Mesenchymal stem cell (in vitro differentiated cells and primary cell): Measurements from ENCODE around the gene SLC26A8.
A peak's percentile ranks its signal among the peaks of the same experiment; 100 is the strongest.

Source experiments
- DNase-seq: peaks from one replicate; pipeline ENCODE4 v3.0.0-alpha.2; 2013
- H2AFZ ChIP-seq: one replicate; pipeline ENCODE4 v1.6.1; 2013; ENCODE audit warnings: low read depth, mild to moderate bottlenecking, control low read depth, inconsistent platforms, low read length, moderate library complexity
- H2AK5ac ChIP-seq: 2 replicates; pipeline ENCODE4 v1.6.1; 2013; ENCODE audit warnings: low read length, moderate library complexity, mild to moderate bottlenecking, inconsistent platforms; ENCODE audit not compliant: severe bottlenecking
- H2BK120ac ChIP-seq: one replicate; pipeline ENCODE4 v1.6.1; 2013; ENCODE audit warnings: low read depth, mild to moderate bottlenecking, inconsistent platforms, low read length, moderate library complexity
- H2BK12ac ChIP-seq, 2 experiments: one replicate each; pipeline ENCODE4 v1.6.1; 2013; ENCODE audit warnings: inconsistent platforms in 2 of 2, low read length in 2 of 2, mild to moderate bottlenecking in 2 of 2, moderate library complexity in 2 of 2, control low read depth in 1 of 2
- H2BK15ac ChIP-seq: one replicate; pipeline ENCODE4 v1.6.1; 2013; ENCODE audit warnings: mild to moderate bottlenecking, low read depth, inconsistent platforms; ENCODE audit not compliant: poor library complexity, severe bottlenecking
- H2BK5ac ChIP-seq: 2 replicates; pipeline ENCODE4 v1.6.1; 2013; ENCODE audit warnings: low read depth, mild to moderate bottlenecking, low read length, control low read depth, inconsistent platforms; ENCODE audit not compliant: poor library complexity, severe bottlenecking
- H3K14ac ChIP-seq, 2 experiments: one replicate each; pipeline ENCODE4 v1.6.1; 2013; ENCODE audit warnings: inconsistent platforms in 2 of 2, low read length in 2 of 2, control low read depth in 1 of 2, mild to moderate bottlenecking in 1 of 2, moderate library complexity in 1 of 2
- H3K18ac ChIP-seq, 2 experiments: one replicate each; pipeline ENCODE4 v1.6.1; 2013; ENCODE audit warnings: inconsistent platforms in 2 of 2, low read length in 2 of 2, control low read depth in 1 of 2, low read depth in 1 of 2, mild to moderate bottlenecking in 1 of 2
- H3K23ac ChIP-seq, 2 experiments: one replicate each; pipeline ENCODE4 v1.6.1; 2013; ENCODE audit warnings: inconsistent platforms in 2 of 2, low read length in 2 of 2, mild to moderate bottlenecking in 2 of 2, moderate library complexity in 2 of 2, control low read depth in 1 of 2
- H3K27ac ChIP-seq: 2 replicates; pipeline ENCODE4 v1.5.1; 2013; ENCODE audit warnings: mild to moderate bottlenecking, moderate library complexity, low read length, control low read depth, inconsistent platforms; ENCODE audit not compliant: poor library complexity, severe bottlenecking
- H3K27me3 ChIP-seq, 2 experiments: 2 replicates each; pipeline versions ENCODE4 v1.6.1 to v1.7.0; 2013; ENCODE audit warnings: low read length in 2 of 2, mild to moderate bottlenecking in 2 of 2, moderate library complexity in 2 of 2, control low read depth in 1 of 2, inconsistent platforms in 1 of 2; ENCODE audit not compliant: control insufficient read depth in 1 of 2, insufficient read depth in 1 of 2
- H3K36me3 ChIP-seq, 2 experiments: 2 replicates each; pipeline versions ENCODE4 v1.6.1 to v1.7.0; 2013; ENCODE audit warnings: low read length in 2 of 2, control low read depth in 1 of 2, inconsistent platforms in 1 of 2, low read depth in 1 of 2, mild to moderate bottlenecking in 1 of 2; ENCODE audit not compliant: insufficient read depth in 2 of 2, control insufficient read depth in 1 of 2
- H3K4ac ChIP-seq, 2 experiments: one replicate each; pipeline ENCODE4 v1.6.1; 2013; ENCODE audit warnings: inconsistent platforms in 2 of 2, low read length in 2 of 2, mild to moderate bottlenecking in 2 of 2, moderate library complexity in 2 of 2, control low read depth in 1 of 2, low read depth in 1 of 2
- H3K4me1 ChIP-seq: 2 replicates; pipeline ENCODE4 v1.6.1; 2013; ENCODE audit warnings: low read depth, low read length, control low read depth; ENCODE audit not compliant: control insufficient read depth, insufficient read depth
- H3K4me2 ChIP-seq: 2 replicates; pipeline ENCODE4 v1.6.1; 2013; ENCODE audit warnings: low read length, mild to moderate bottlenecking, inconsistent platforms; ENCODE audit not compliant: poor library complexity, severe bottlenecking
- H3K4me3 ChIP-seq, 2 experiments: 2 replicates each; pipeline versions ENCODE4 v1.5.1 to v1.7.0; 2013; ENCODE audit warnings: low read length in 2 of 2, mild to moderate bottlenecking in 2 of 2, control low read depth in 1 of 2, low read depth in 1 of 2; ENCODE audit not compliant: insufficient read depth in 1 of 2
- H3K79me1 ChIP-seq: replicated peaks from 2 replicates; pipeline ENCODE4 v1.6.1; 2013; ENCODE audit warnings: mild to moderate bottlenecking, control low read depth, low read length, inconsistent platforms; ENCODE audit not compliant: poor library complexity, severe bottlenecking
- H3K9ac ChIP-seq: 2 replicates; pipeline ENCODE4 v1.7.0; 2013; ENCODE audit warnings: mild to moderate bottlenecking, low read length, moderate library complexity
- H3K9me3 ChIP-seq: 2 replicates; pipeline ENCODE4 v1.7.0; 2013; ENCODE audit warnings: mild to moderate bottlenecking, low read length; ENCODE audit not compliant: control insufficient read depth
- H4K8ac ChIP-seq: one replicate; pipeline ENCODE4 v1.6.1; 2013; ENCODE audit warnings: inconsistent platforms, mild to moderate bottlenecking, low read length, moderate library complexity
- H4K91ac ChIP-seq: one replicate; pipeline ENCODE4 v1.6.1; 2013; ENCODE audit warnings: mild to moderate bottlenecking, low read length, inconsistent platforms
- WGBS: methylation state at CpG from one replicate; pipeline ENCODE4 v1.1.7; 2013; ENCODE audit warnings: mixed read lengths; 5-methylcytosine and 5-hydroxymethylcytosine counted together

The SLC26A8 gene

GRCh38 chr6:36032261-36032660, 7.8 kb upstream of the SLC26A8 start:
- Histone ChIP-seq H3K18ac (no peak overlapping the region), H2BK12ac (no peak overlapping the region), H3K9me3 (no peaks in the 10 kb centered on the region), H3K14ac (no peak overlapping the region), H3K79me1 (no peaks in the 10 kb centered on the region), H2BK5ac (no peak overlapping the region), H2BK120ac (no peak overlapping the region), H3K27me3 (no peaks in the 10 kb centered on the region), H3K4me2 (no peak overlapping the region), H3K36me3 (peaks cover 0 to under 1% of the 10 kb centered on the region in 2 experiments), H3K4me1 (peaks cover 1% of the 10 kb centered on the region), H4K8ac (no peak overlapping the region), H4K91ac (no peak overlapping the region), H3K9ac (no peak overlapping the region), H3K4me3 (no peak overlapping the region), H2AFZ (no peak overlapping the region), H3K27ac (no peak overlapping the region), H2AK5ac (no peak overlapping the region), H2BK15ac (no peak overlapping the region), H3K4ac (no peak overlapping the region), H3K23ac (no peak overlapping the region)
- DNase-seq = no peak
- WGBS = 98% methylated on average over 1 of the region's 1 CpG

GRCh38 chr6:36029464-36029863, 5.0 kb upstream of the SLC26A8 start:
- H2AFZ ChIP-seq = no peak overlapping the region
- DNase-seq = peak; percentile 79
- H3K14ac ChIP-seq = no peak overlapping the region
- H2BK12ac ChIP-seq = no peak overlapping the region
- H3K23ac ChIP-seq = no peak overlapping the region
- no peak overlapping the region for H3K18ac ChIP-seq
- no peak overlapping the region for H4K91ac ChIP-seq
- H3K27ac ChIP-seq = no peak overlapping the region
- WGBS = 41% methylated on average over 5 of the region's 6 CpGs
- H3K36me3 ChIP-seq = no peaks in the 10 kb centered on the region
- H3K79me1 ChIP-seq = no peaks in the 10 kb centered on the region
- no peak overlapping the region for H3K4ac ChIP-seq
- H2AK5ac ChIP-seq = no peak overlapping the region
- H3K4me1 ChIP-seq = peaks cover 2% of the 10 kb centered on the region
- H3K9ac ChIP-seq = peak overlapping the region; percentile 97
- H3K27me3 ChIP-seq = no peaks in the 10 kb centered on the region
- no peak overlapping the region for H2BK120ac ChIP-seq
- no peaks in the 10 kb centered on the region for H3K9me3 ChIP-seq
- H4K8ac ChIP-seq = no peak overlapping the region
- H3K4me3 ChIP-seq = peak overlapping the region in 1 of 2 experiments; percentile 99
- H2BK5ac ChIP-seq = no peak overlapping the region
- no peak overlapping the region for H2BK15ac ChIP-seq
- H3K4me2 ChIP-seq = peak overlapping the region; percentile 65

GRCh38 chr6:36028877-36029324, 4.5 kb upstream of the SLC26A8 start:
- H3K23ac ChIP-seq = no peak overlapping the region
- no peak overlapping the region for H2AK5ac ChIP-seq
- H4K91ac ChIP-seq = no peak overlapping the region
- H3K14ac ChIP-seq = no peak overlapping the region
- peak overlapping the region in 1 of 2 experiments; percentile 86 for H3K18ac ChIP-seq
- no peak overlapping the region for H2AFZ ChIP-seq
- no peak overlapping the region for H2BK12ac ChIP-seq
- peak; percentile 84 for DNase-seq
- peak overlapping the region; percentile 97 for H3K9ac ChIP-seq
- H3K4ac ChIP-seq = no peak overlapping the region
- peak overlapping the region; percentile 21 for H2BK120ac ChIP-seq
- peak overlapping the region; percentile 91 to 99 for H3K4me3 ChIP-seq
- H3K4me1 ChIP-seq = peaks cover 5% of the 10 kb centered on the region
- H3K36me3 ChIP-seq = no peaks in the 10 kb centered on the region
- no peak overlapping the region for H4K8ac ChIP-seq
- H3K27me3 ChIP-seq = no peaks in the 10 kb centered on the region
- peak overlapping the region; percentile 75 for H3K27ac ChIP-seq
- no peaks in the 10 kb centered on the region for H3K79me1 ChIP-seq
- peak overlapping the region; percentile 81 for H3K4me2 ChIP-seq
- H3K9me3 ChIP-seq = no peaks in the 10 kb centered on the region
- H2BK5ac ChIP-seq = no peak overlapping the region
- H2BK15ac ChIP-seq = no peak overlapping the region
- WGBS = under 1% methylated on average over 13 of the region's 13 CpGs

GRCh38 chr6:36028088-36028876, 3.8 kb upstream of the SLC26A8 start:
- Histone ChIP-seq H3K27me3 (no peaks in the 10 kb centered on the region), H3K79me1 (no peaks in the 10 kb centered on the region), H2AFZ (peak overlapping the region; percentile 33), H3K9me3 (no peaks in the 10 kb centered on the region), H2BK15ac (peak overlapping the region; percentile 57), H3K18ac (peak overlapping the region; percentile 91 to 94), H3K23ac (peak overlapping the region in 1 of 2 experiments; percentile 98), H3K27ac (peak overlapping the region; percentile 75), H3K4me1 (peaks cover 5% of the 10 kb centered on the region), H3K4me2 (peak overlapping the region; percentile 81), H3K4ac (peak overlapping the region; percentile 92 to 97), H2BK12ac (peak overlapping the region in 1 of 2 experiments; percentile 70), H2AK5ac (no peak overlapping the region), H3K36me3 (no peaks in the 10 kb centered on the region), H2BK120ac (peak overlapping the region; percentile 21), H4K8ac (peak overlapping the region; percentile 85), H3K4me3 (peak overlapping the region; percentile 91 to 99), H3K9ac (peak overlapping the region; percentile 97), H2BK5ac (peak overlapping the region; percentile 77), H3K14ac (peak overlapping the region; percentile 43 to 97), H4K91ac (peak overlapping the region; percentile 95)
- under 1% methylated on average over 35 of the region's 44 CpGs for WGBS
- peak; percentile 48 for DNase-seq
